ENCODE results near the gene CHID1. TPM values are rescaled to one million over a fixed set of nuclear protein-coding genes. Genes with fewer than 3 reads are reported as not detected.

Gene CHID1
- total RNA-seq, 1 donor from 2014 or later: 108 TPM

DNA sequence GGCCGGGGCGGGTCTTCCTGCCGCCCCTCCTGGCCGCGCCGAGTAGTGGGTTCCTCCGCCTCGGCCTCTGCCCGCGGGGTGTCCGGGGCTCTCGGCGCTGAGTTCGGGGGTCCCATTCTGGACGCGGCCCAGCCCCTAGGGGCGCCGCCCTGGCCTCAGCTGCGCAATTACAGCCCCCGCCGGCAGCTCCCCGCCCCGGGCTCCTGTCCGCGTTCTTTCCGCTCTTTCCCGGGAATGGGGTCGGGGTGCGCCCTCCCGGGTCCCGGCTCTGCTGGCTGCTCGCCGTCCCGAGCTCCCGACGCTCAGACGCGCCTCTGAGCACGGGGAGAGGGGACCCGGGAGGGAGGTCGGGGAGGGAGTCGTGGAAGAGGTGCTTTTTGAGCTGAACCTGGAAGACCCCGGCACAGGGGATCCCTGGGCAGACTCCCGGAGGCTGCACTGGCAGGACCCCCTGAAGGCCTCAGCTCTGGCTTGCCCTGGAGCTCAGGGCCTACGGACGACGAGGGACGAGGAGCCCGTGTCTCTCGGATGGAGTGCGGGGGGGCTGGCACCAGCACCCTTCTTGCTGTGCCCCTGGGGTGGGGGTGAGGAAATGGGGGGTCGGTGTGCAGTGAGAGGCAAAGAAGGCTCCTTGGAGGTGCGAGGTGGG, 67.4 kb downstream of the CHID1 start:
- H3K4me3 ChIP-seq (ENCODE audit: low read depth, low read length): peak overlapping the region; percentile 98
- TF ChIP-seq, protein P1, sequence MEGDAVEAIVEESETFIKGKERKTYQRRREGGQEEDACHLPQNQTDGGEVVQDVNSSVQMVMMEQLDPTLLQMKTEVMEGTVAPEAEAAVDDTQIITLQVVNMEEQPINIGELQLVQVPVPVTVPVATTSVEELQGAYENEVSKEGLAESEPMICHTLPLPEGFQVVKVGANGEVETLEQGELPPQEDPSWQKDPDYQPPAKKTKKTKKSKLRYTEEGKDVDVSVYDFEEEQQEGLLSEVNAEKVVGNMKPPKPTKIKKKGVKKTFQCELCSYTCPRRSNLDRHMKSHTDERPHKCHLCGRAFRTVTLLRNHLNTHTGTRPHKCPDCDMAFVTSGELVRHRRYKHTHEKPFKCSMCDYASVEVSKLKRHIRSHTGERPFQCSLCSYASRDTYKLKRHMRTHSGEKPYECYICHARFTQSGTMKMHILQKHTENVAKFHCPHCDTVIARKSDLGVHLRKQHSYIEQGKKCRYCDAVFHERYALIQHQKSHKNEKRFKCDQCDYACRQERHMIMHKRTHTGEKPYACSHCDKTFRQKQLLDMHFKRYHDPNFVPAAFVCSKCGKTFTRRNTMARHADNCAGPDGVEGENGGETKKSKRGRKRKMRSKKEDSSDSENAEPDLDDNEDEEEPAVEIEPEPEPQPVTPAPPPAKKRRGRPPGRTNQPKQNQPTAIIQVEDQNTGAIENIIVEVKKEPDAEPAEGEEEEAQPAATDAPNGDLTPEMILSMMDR (conservative IDR thresholded peaks at IDR 0.05; ENCODE audit: low read depth, low read length): no peak
- no peak for DNase-seq (ENCODE audit: low read depth)

DNA sequence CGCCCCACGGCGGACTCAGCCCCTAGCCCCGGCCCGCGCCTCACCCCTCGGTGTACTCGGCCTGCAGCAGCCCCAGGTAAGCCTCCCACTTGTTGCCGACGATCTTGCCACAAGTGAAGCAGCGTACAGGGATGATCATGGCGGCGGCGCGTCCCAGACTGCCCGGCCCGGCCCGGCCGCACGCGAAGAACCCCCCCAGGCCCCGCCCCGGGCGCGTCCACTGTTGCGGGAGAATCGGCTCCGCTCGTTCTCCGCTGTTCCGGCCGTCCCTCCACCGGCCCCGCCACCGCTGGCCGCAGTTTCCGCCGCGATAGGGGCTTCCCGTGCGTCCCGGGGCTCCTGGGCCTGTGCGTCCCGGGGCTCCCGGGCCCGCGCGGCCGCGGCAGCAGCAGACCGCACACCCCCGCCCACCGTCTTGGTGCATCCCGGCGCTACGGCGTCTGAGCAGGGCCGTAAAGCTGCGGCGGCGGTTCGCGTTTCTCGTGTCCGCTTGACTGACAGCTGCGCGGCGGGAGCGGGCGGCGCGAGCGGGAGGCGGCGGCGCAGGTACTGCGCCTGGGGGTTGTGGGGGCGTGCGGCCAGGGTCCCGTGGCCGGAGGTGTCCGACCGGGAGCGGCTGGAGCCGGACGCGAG, 68.1 kb downstream of the CHID1 start, which contains the start of the genes POLR2L and TSPAN4:
Gene POLR2L (minus strand): TSS at position 160 of the 633 bp plus-strand sequence. CDS start 21 bp downstream, at position 139.
Gene TSPAN4 (plus strand): TSS at position 483 of the 633 bp plus-strand sequence. CDS start 7,453 bp downstream, outside the sequence.
- TF ChIP-seq, protein P1 (conservative IDR thresholded peaks at IDR 0.05; ENCODE audit: low read depth, low read length): no peak
- peak within 1 kb of the TSS; percentile 98 for H3K4me3 ChIP-seq (ENCODE audit: low read depth, low read length)
- no peak for DNase-seq (ENCODE audit: low read depth)

DNA sequence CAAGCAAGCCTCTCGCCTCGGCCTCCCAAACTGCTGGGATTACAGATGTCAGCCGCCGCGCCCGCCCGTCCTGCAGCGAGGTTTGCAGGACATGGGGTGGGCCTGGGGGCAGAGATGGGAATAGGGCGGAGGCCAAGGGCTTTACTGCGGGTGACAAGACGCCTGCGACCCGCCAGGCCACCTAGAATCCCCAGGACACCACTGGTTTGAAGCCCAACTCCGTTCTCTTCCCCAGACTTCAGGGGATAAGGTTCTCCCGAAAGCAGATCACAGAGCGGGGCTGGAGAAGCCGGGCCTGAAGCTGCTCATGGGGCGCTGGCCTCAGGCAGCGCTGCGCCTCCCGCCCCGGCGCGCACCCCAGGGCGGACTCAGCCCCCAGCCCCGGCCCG, 68.6 kb downstream of the CHID1 start:
- TF ChIP-seq, protein P1 (conservative IDR thresholded peaks at IDR 0.05; ENCODE audit: low read depth, low read length): no peak
- peak overlapping the region; percentile 98 for H3K4me3 ChIP-seq (ENCODE audit: low read depth, low read length)
- DNase-seq (ENCODE audit: low read depth): no peak

DNA sequence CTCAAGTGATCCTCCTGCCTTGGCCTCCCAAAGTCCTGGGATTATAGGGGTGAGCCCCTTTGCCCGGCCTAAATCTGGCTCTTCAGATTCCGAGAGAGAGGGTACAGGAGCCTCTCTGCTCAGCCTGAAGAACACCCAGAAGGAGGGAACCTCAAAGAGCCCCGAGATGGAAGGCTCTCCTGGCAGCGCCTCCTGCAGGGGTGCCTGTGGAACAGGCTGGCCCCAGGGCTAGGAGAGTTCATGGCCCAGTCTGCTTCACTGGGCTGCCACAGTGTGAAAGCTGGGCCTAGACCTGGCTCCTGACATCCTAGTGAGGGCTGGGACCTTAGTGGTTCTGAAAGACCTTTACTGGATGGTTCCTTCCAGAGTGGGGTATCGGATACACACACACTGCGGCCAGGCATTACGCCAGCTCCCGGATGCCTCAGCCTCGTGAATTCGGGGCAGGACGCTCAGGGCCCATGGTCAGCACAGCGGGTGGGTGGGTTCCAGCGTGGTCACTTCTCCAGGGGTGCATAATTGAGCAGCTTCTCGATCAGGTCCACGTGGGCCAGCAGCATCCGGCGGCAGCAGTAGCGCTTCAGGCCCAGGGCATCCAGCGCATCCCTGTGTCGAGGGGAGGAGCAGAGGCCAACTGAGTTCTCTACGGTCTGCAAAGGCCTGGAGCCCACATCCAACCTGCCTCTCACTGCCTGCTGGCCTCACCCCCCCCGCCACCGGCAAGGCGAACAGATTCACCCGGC, 70.6 kb downstream of the CHID1 start:
- TF ChIP-seq, protein P1 (conservative IDR thresholded peaks at IDR 0.05; ENCODE audit: low read depth, low read length): peak; percentile 50
- DNase-seq (ENCODE audit: low read depth): no peak
- H3K4me3 ChIP-seq (ENCODE audit: low read depth, low read length): peak overlapping the region; percentile 98

DNA sequence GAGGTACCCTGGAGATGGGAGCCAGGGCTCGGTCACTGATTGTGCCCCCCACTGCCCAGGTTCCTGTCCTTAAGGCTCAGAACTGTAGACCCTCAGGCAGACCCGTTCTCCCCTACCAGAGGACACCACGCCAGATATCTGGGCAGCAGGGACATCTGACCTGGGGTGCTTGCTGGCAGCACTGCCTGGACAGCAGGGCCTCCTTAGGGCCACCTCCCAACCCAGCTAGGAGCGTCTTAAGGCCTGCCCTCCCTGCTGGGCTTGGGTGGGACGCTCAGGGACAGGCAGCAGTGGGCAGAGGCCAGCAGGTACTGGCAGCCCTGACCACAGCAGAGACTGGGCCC, 71.4 kb downstream of the CHID1 start:
- DNase-seq (ENCODE audit: low read depth): no peak
- no peak overlapping the region for H3K4me3 ChIP-seq (ENCODE audit: low read depth, low read length)
- TF ChIP-seq, protein P1 (conservative IDR thresholded peaks at IDR 0.05; ENCODE audit: low read depth, low read length): no peak

DNA sequence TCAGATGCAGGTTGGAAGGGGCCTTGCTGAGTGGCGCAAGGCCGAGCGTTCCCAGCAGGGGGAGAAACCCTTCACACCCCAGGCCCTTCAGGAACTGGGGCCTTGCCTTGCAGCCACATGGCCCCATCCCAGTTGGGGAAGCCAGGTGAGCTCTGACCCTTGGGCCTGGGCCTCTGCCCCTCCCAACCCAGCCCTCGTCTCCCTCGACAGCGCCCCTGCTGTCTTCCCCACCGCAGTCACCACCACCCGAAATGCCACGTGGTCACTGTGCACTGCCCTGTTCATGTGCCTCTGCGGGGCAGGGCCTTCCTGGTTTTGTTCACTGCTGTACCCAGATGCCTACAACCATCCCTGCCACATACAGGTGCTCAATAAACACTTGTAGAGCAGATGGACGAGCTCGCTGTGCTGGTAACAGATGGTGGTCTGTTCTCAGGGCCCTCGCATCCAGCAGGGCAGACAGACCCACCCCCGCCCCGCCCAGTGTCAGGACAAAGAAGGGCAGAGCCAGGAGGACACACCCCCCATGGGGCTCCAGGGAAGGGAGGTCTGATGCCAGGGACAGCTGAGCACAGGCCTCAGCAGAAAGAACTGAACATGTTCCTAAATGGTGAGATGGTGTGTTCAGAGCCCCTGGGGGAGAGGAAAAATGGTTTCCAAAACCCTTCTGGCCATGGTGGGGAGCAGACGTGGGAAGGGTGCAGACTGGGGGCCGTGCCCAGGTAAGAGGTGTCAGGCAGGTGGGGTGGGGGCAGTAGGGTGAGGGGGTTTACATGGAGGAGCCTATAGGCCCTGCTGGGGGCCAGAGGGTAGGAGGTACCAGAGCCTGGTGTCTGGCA, 72.0 kb downstream of the CHID1 start:
- no peak overlapping the region for H3K4me3 ChIP-seq (ENCODE audit: low read depth, low read length)
- DNase-seq (ENCODE audit: low read depth): no peak
- TF ChIP-seq, protein P1 (conservative IDR thresholded peaks at IDR 0.05; ENCODE audit: low read depth, low read length): peak; percentile 25

Measured in epithelial cell of proximal tubule (primary cell).